Effector CD4-positive, alpha-beta T cell (primary cell): ENCODE results near the gene TGFBR2.

Source experiments
- DNase-seq: peaks from one replicate; pipeline ENCODE4 v3.0.0-alpha.2; 2020

The TGFBR2 gene

GRCh38 chr3:30695302-30696061 is 89.1 kb downstream of the TGFBR2 start:
- DNase-seq: no peak

GRCh38 chr3:30696403-30696819 is 90.0 kb downstream of the TGFBR2 start:
- no peak for DNase-seq

GRCh38 chr3:30696896-30697295 is 90.5 kb downstream of the TGFBR2 start:
- no peak for DNase-seq

- DNase-seq: no peak
Observed at GRCh38 chr3:30698549-30698948, 92.1 kb downstream of the TGFBR2 start.

GRCh38 chr3:30699927-30700326 is 93.5 kb downstream of the TGFBR2 start:
- no peak for DNase-seq

- DNase-seq: no peak
Observed at GRCh38 chr3:30700702-30701321, 94.4 kb downstream of the TGFBR2 start.

GRCh38 chr3:30702038-30702827 is 95.8 kb downstream of the TGFBR2 start:
- no peak for DNase-seq

GRCh38 chr3:30702828-30703397 is 96.5 kb downstream of the TGFBR2 start:
- no peak for DNase-seq

- DNase-seq: no peak
Observed at GRCh38 chr3:30704931-30705890, 98.8 kb downstream of the TGFBR2 start.

GRCh38 chr3:30707825-30708224 is 101.4 kb downstream of the TGFBR2 start:
- DNase-seq: no peak

- DNase-seq: no peak
Observed at GRCh38 chr3:30708472-30708871, 102.1 kb downstream of the TGFBR2 start.

GRCh38 chr3:30710017-30710416 is 103.6 kb downstream of the TGFBR2 start:
- no peak for DNase-seq

- DNase-seq: no peak
Observed at GRCh38 chr3:30711151-30711550, 104.8 kb downstream of the TGFBR2 start.

GRCh38 chr3:30711867-30712266 is 105.5 kb downstream of the TGFBR2 start:
- no peak for DNase-seq

- DNase-seq: no peak
Observed at GRCh38 chr3:30712991-30713390, 106.6 kb downstream of the TGFBR2 start.

GRCh38 chr3:30713885-30714503 is 107.6 kb downstream of the TGFBR2 start:
- no peak for DNase-seq

GRCh38 chr3:30719536-30719935 is 113.1 kb downstream of the TGFBR2 start:
- DNase-seq: no peak

- DNase-seq: no peak
Observed at GRCh38 chr3:30720586-30721313, 114.3 kb downstream of the TGFBR2 start.

- no peak for DNase-seq
Observed at GRCh38 chr3:30721314-30721634, 114.9 kb downstream of the TGFBR2 start.

- no peak for DNase-seq
Observed at GRCh38 chr3:30723211-30723610, 116.8 kb downstream of the TGFBR2 start.

- no peak for DNase-seq
Observed at GRCh38 chr3:30724863-30725262, 118.5 kb downstream of the TGFBR2 start.
